Uterus (tissue), 2 donors: ENCODE data around the gene ARHGAP19.

Experiments used
- CTCF ChIP-seq, 4 experiments: fragments of 200-600 bp in 2 of 4; fragments of 450-650 bp in 2 of 4; sonication (generic) in 2 of 4; IDR thresholded peaks; one replicate each; pipeline ENCODE4 v1.5.1; 2016 to 2019; ENCODE audit warnings: antibody characterized with exemption in 4 of 4, mild to moderate bottlenecking in 2 of 4, moderate library complexity in 1 of 4
- POLR2A ChIP-seq, 2 donors: fragments of 450-650 bp; IDR thresholded peaks; one replicate each; pipeline ENCODE4 v1.6.1; 2016; ENCODE audit warnings: antibody characterized with exemption in 2 of 2, mild to moderate bottlenecking in 1 of 2, moderate library complexity in 1 of 2

DNA sequence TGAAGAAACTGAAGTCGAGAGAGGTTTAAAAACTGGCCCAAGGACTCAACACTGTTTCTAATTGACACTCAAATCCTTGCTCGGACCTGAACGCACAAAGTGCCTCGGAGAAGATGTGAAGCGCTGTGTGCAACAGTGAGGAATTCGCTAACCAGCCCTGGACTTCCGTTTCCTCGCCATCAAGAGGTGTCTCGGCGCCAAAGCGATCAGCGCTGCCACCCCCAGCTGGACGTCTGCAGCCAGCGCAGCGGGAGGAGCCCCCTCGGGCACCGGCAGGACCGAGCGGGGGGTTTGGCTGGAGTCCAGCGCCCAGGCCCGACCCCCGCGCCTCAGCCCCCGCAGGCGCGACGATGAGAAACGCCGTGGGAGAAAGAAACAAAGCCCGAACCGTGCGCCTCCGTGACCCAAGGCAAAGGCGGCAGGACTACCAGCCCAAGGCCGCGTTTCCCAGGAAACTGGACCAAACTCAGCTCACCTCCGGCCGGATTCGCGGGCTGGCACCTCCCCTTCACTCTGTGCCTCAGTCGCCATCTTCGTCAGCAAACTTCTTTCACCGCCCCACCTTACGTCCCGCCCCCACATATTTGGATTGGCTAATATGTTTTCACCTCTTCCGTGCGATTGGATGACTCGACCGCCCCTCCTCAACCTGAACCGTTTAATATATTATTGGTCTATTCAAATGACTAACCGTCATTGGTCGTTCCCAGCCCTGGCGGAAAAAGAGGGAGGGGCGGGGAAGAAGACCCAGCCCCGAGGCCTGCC, at the start of gene ARHGAP19:
- TF ChIP-seq POLR2A (IDR thresholded peaks at IDR 0.05) (peak; percentile 75 to 83), CTCF (IDR thresholded peaks at IDR 0.05) (peak in 2 of 4 experiments; percentile 12 to 42)
